Spinal cord (tissue), 10 donors: ENCODE measurements around the gene MUSK. TPM values are rescaled to one million over a fixed set of nuclear protein-coding genes. Genes with fewer than 3 reads are reported as not detected.

Source experiments
- DNase-seq, 6 donors: peaks; one replicate each; pipeline versions ENCODE4 v3.0.0 to v3.0.0-alpha.2; 2013 to 2015; ENCODE audit warnings: low spot score in 6 of 6, low read depth in 4 of 6
- H3K27ac ChIP-seq: one replicate; pipeline ENCODE4 v1.5.1; 2013; ENCODE audit warnings: low read depth, low read length, control low read depth
- H3K27me3 ChIP-seq: one replicate; pipeline ENCODE4 v1.6.1; 2013; ENCODE audit warnings: low read length; ENCODE audit not compliant: control insufficient read depth, insufficient read depth
- H3K36me3 ChIP-seq: one replicate; pipeline ENCODE4 v1.6.1; 2013; ENCODE audit warnings: low read length; ENCODE audit not compliant: control insufficient read depth, insufficient read depth
- H3K4me1 ChIP-seq: one replicate; pipeline ENCODE4 v1.6.1; 2013; ENCODE audit warnings: low read length; ENCODE audit not compliant: control insufficient read depth, insufficient read depth
- H3K4me3 ChIP-seq: one replicate; pipeline ENCODE4 v1.5.1; 2013; ENCODE audit warnings: low read depth, low read length, control low read depth
- H3K9me3 ChIP-seq: one replicate; pipeline ENCODE4 v1.6.1; 2013; ENCODE audit warnings: low read length; ENCODE audit not compliant: control insufficient read depth, insufficient read depth
- WGBS: methylation state at CpG from one replicate; pipeline ENCODE4 v1.1.5; 2013; ENCODE audit warnings: missing lambda C conversion rate; ENCODE audit not compliant: insufficient coverage; 5-methylcytosine and 5-hydroxymethylcytosine counted together
- polyA plus RNA-seq, 2 donors: library from polyadenylated mRNA; unstranded; fragments of 120-200 nt; gene quantifications; one replicate each; pipeline ENCODE4 v1.2.1, GENCODE V29; 2013; ENCODE audit not compliant: insufficient read length in 2 of 2
- small RNA-seq: library from RNA; depleted of rRNA; stranded (forward); fragments of <200 nt; gene quantifications from one replicate; pipeline ENCODE3, GENCODE V24; 2014; ENCODE audit warnings: low replicate concordance
- total RNA-seq, 2 donors: library from RNA; depleted of rRNA in 1 of 2; stranded (reverse); fragments of 120-200 nt in 1 of 2; fragments of >200 nt in 1 of 2; gene quantifications; one replicate each; pipeline versions ENCODE4 v1.2.3 to v1.2.4, GENCODE V29; 2013 to 2014
- donor health status: healthy.

Gene MUSK
- total and polyA plus RNA-seq, 4 donors = 0.87 to 3.4 (median 1.4) TPM

GRCh38 chr9:110850401-110851135 is 182.0 kb downstream of the MUSK start:
- Histone ChIP-seq H3K27me3 (no peaks in the 10 kb centered on the region), H3K27ac (no peak overlapping the region), H3K9me3 (peaks cover 3% of the 10 kb centered on the region), H3K4me3 (no peak overlapping the region), H3K36me3 (no peaks in the 10 kb centered on the region), H3K4me1 (no peaks in the 10 kb centered on the region)
- DNase-seq = no peak
- WGBS = 75% methylated on average over 2 of the region's 6 CpGs

Small RNA genes lying within 50 kb of the gene (small RNA-seq; reads per million reads assigned to genes)
- gene AL513328.1 = not detected

Other genes starting within 250 kb of the MUSK start
- gene SVEP1, start 89.0 kb upstream of the MUSK start, total RNA-seq = 10 to 100 TPM in 1 of 2 donors, 1 to 10 TPM in 1; 7.5 to 10.9 TPM
- gene SVEP1, start 89.0 kb upstream of the MUSK start, polyA plus RNA-seq = 1 to 10 TPM; 3.0 to 3.1 TPM